ENCODE results near the gene POLD2. TPM values are rescaled to one million over a fixed set of nuclear protein-coding genes. Genes with fewer than 3 reads are reported as not detected.

Gene POLD2
- total and polyA plus RNA-seq, 7 experiments from 2014 or later = 55.1 to 118 (median 74.0) TPM

- Mint-ChIP-seq H3K27me3 (peaks cover 0 to 20% (median 0%) of the 10 kb centered on the region in 5 donors), H3K4me3 (no peak overlapping the region), H3K4me1 (peaks cover 2 to 9% (median 6%) of the 10 kb centered on the region in 7 donors), H3K27ac (no peak overlapping the region), H3K36me3 (peaks cover 0 to 3% (median 0%) of the 10 kb centered on the region in 5 donors), H3K9me3 (peaks cover 0 to 9% (median 0%) of the 10 kb centered on the region in 11 donors)
- Histone ChIP-seq H3K36me3 (ENCODE audit: control insufficient read depth in 2 of 3, insufficient read depth in 3 of 3, low read length in 3 of 3) (no peaks in the 10 kb centered on the region), H3K4me3 (ENCODE audit: low read length) (no peak overlapping the region), H3K27me3 (ENCODE audit: control insufficient read depth in 2 of 2, insufficient read depth in 2 of 2, low read length in 2 of 2) (no peaks in the 10 kb centered on the region), H3K4me1 (ENCODE audit: control insufficient read depth in 2 of 2, insufficient read depth in 2 of 2, low read length in 2 of 2) (no peaks in the 10 kb centered on the region), H3K9me3 (ENCODE audit: control insufficient read depth in 2 of 3, low read length in 3 of 3) (no peaks in the 10 kb centered on the region), H3K27ac (ENCODE audit: low read depth, low read length) (no peak overlapping the region)
- DNase-seq (no peak), ATAC-seq (no peak)
- intact Hi-C loops (cut with micrococcal nuclease) = no loop called here
- ChIA-PET POLR2A (no interaction called here), CTCF (no interaction called here)
Measured at GRCh38 chr7:44162785-44163395, 39.5 kb upstream of the POLD2 start.

GRCh38 chr7:44162179-44162578, 38.8 kb upstream of the POLD2 start:
- H3K4me1 ChIP-seq (ENCODE audit: control insufficient read depth in 2 of 2, insufficient read depth in 2 of 2, low read length in 2 of 2) = no peaks in the 10 kb centered on the region
- no peak overlapping the region for H3K27ac Mint-ChIP-seq
- H3K27me3 Mint-ChIP-seq = peaks cover 0 to 16% (median 0%) of the 10 kb centered on the region in 5 donors
- H3K9me3 ChIP-seq (ENCODE audit: control insufficient read depth in 2 of 3, low read length in 3 of 3) = no peaks in the 10 kb centered on the region
- POLR2A ChIA-PET = no interaction called here
- CTCF ChIA-PET = no interaction called here
- no peak overlapping the region for H3K4me3 ChIP-seq (ENCODE audit: low read length)
- no peaks in the 10 kb centered on the region for H3K27me3 ChIP-seq (ENCODE audit: control insufficient read depth in 2 of 2, insufficient read depth in 2 of 2, low read length in 2 of 2)
- DNase-seq (no peak), ATAC-seq (no peak)
- H3K4me3 Mint-ChIP-seq = no peak overlapping the region
- intact Hi-C loops (cut with micrococcal nuclease) = no loop called here
- peaks cover 0 to 2% (median 0%) of the 10 kb centered on the region in 7 donors for H3K4me1 Mint-ChIP-seq
- H3K27ac ChIP-seq (ENCODE audit: low read depth, low read length) = no peak overlapping the region
- H3K9me3 Mint-ChIP-seq = peaks cover 0 to 9% (median 0%) of the 10 kb centered on the region in 11 donors
- H3K36me3 Mint-ChIP-seq = peaks cover 0 to 3% (median 0%) of the 10 kb centered on the region in 5 donors
- H3K36me3 ChIP-seq (ENCODE audit: control insufficient read depth in 2 of 3, insufficient read depth in 3 of 3, low read length in 3 of 3) = no peaks in the 10 kb centered on the region

GRCh38 chr7:44161371-44161770, 38.0 kb upstream of the POLD2 start:
- ATAC-seq (no peak), DNase-seq (no peak)
- no peaks in the 10 kb centered on the region for H3K4me1 Mint-ChIP-seq
- H3K9me3 ChIP-seq (ENCODE audit: control insufficient read depth in 2 of 3, low read length in 3 of 3) = no peaks in the 10 kb centered on the region
- H3K27ac Mint-ChIP-seq = no peak overlapping the region
- ChIA-PET CTCF (no interaction called here), POLR2A (no interaction called here)
- no peak overlapping the region for H3K4me3 Mint-ChIP-seq
- intact Hi-C loops (cut with micrococcal nuclease) = no loop called here
- H3K36me3 Mint-ChIP-seq = peaks cover 0 to 3% (median 0%) of the 10 kb centered on the region in 5 donors
- no peak overlapping the region for H3K27ac ChIP-seq (ENCODE audit: low read depth, low read length)
- peaks cover 0 to 9% (median 0%) of the 10 kb centered on the region in 11 donors for H3K9me3 Mint-ChIP-seq
- H3K4me3 ChIP-seq (ENCODE audit: low read length) = no peak overlapping the region
- peaks cover 0 to 14% (median 0%) of the 10 kb centered on the region in 5 donors for H3K27me3 Mint-ChIP-seq
- H3K27me3 ChIP-seq (ENCODE audit: control insufficient read depth in 2 of 2, insufficient read depth in 2 of 2, low read length in 2 of 2) = no peaks in the 10 kb centered on the region
- H3K4me1 ChIP-seq (ENCODE audit: control insufficient read depth in 2 of 2, insufficient read depth in 2 of 2, low read length in 2 of 2) = no peaks in the 10 kb centered on the region
- H3K36me3 ChIP-seq (ENCODE audit: control insufficient read depth in 2 of 3, insufficient read depth in 3 of 3, low read length in 3 of 3) = no peaks in the 10 kb centered on the region

GRCh38 chr7:44159824-44160630, 36.7 kb upstream of the POLD2 start:
- H3K27me3 ChIP-seq (ENCODE audit: control insufficient read depth in 2 of 2, insufficient read depth in 2 of 2, low read length in 2 of 2) = no peaks in the 10 kb centered on the region
- H3K27ac ChIP-seq (ENCODE audit: low read depth, low read length) = no peak overlapping the region
- H3K9me3 ChIP-seq (ENCODE audit: control insufficient read depth in 2 of 3, low read length in 3 of 3) = no peaks in the 10 kb centered on the region
- Mint-ChIP-seq H3K36me3 (peaks cover 0 to 3% (median 0%) of the 10 kb centered on the region in 5 donors), H3K27me3 (peaks cover 0 to 14% (median 0%) of the 10 kb centered on the region in 5 donors), H3K4me1 (no peaks in the 10 kb centered on the region), H3K4me3 (no peak overlapping the region), H3K27ac (no peak overlapping the region), H3K9me3 (peaks cover 0 to 9% (median 0%) of the 10 kb centered on the region in 11 donors)
- no peak for DNase-seq
- ChIA-PET CTCF (no interaction called here), POLR2A (no interaction called here)
- intact Hi-C loops (cut with micrococcal nuclease) = no loop called here
- no peak for ATAC-seq
- H3K4me1 ChIP-seq (ENCODE audit: control insufficient read depth in 2 of 2, insufficient read depth in 2 of 2, low read length in 2 of 2) = no peaks in the 10 kb centered on the region
- H3K36me3 ChIP-seq (ENCODE audit: control insufficient read depth in 2 of 3, insufficient read depth in 3 of 3, low read length in 3 of 3) = no peaks in the 10 kb centered on the region
- H3K4me3 ChIP-seq (ENCODE audit: low read length) = no peak overlapping the region

GRCh38 chr7:44158873-44159631, 35.7 kb upstream of the POLD2 start:
- ATAC-seq (no peak), DNase-seq (no peak)
- H3K4me3 ChIP-seq (ENCODE audit: low read length) = no peak overlapping the region
- ChIA-PET CTCF (no interaction called here), POLR2A (no interaction called here)
- no peaks in the 10 kb centered on the region for H3K4me1 Mint-ChIP-seq
- H3K36me3 ChIP-seq (ENCODE audit: control insufficient read depth in 2 of 3, insufficient read depth in 3 of 3, low read length in 3 of 3) = no peaks in the 10 kb centered on the region
- peaks cover 0 to 3% (median 0%) of the 10 kb centered on the region in 11 donors for H3K9me3 Mint-ChIP-seq
- H3K9me3 ChIP-seq (ENCODE audit: control insufficient read depth in 2 of 3, low read length in 3 of 3) = no peaks in the 10 kb centered on the region
- intact Hi-C loops (cut with micrococcal nuclease) = no loop called here
- no peak overlapping the region for H3K4me3 Mint-ChIP-seq
- H3K27ac Mint-ChIP-seq = no peak overlapping the region
- H3K36me3 Mint-ChIP-seq = peaks cover 0 to 3% (median 0%) of the 10 kb centered on the region in 5 donors
- no peaks in the 10 kb centered on the region for H3K27me3 ChIP-seq (ENCODE audit: control insufficient read depth in 2 of 2, insufficient read depth in 2 of 2, low read length in 2 of 2)
- H3K4me1 ChIP-seq (ENCODE audit: control insufficient read depth in 2 of 2, insufficient read depth in 2 of 2, low read length in 2 of 2) = no peaks in the 10 kb centered on the region
- H3K27me3 Mint-ChIP-seq = peaks cover 0 to 8% (median 0%) of the 10 kb centered on the region in 5 donors
- no peak overlapping the region for H3K27ac ChIP-seq (ENCODE audit: low read depth, low read length)

- Mint-ChIP-seq H3K4me3 (no peak overlapping the region), H3K9me3 (no peaks in the 10 kb centered on the region), H3K36me3 (no peaks in the 10 kb centered on the region), H3K4me1 (no peaks in the 10 kb centered on the region), H3K27ac (no peak overlapping the region), H3K27me3 (peaks cover 0 to 4% (median 0%) of the 10 kb centered on the region in 5 donors)
- no peaks in the 10 kb centered on the region for H3K4me1 ChIP-seq (ENCODE audit: control insufficient read depth in 2 of 2, insufficient read depth in 2 of 2, low read length in 2 of 2)
- DNase-seq (no peak), ATAC-seq (no peak)
- H3K27me3 ChIP-seq (ENCODE audit: control insufficient read depth in 2 of 2, insufficient read depth in 2 of 2, low read length in 2 of 2) = no peaks in the 10 kb centered on the region
- no peaks in the 10 kb centered on the region for H3K36me3 ChIP-seq (ENCODE audit: control insufficient read depth in 2 of 3, insufficient read depth in 3 of 3, low read length in 3 of 3)
- CTCF ChIA-PET = no interaction called here
- POLR2A ChIA-PET = no interaction called here
- no peak overlapping the region for H3K27ac ChIP-seq (ENCODE audit: low read depth, low read length)
- H3K4me3 ChIP-seq (ENCODE audit: low read length) = no peak overlapping the region
- H3K9me3 ChIP-seq (ENCODE audit: control insufficient read depth in 2 of 3, low read length in 3 of 3) = no peaks in the 10 kb centered on the region
- intact Hi-C loops (cut with micrococcal nuclease) = no loop called here
Measured at GRCh38 chr7:44158096-44158872, 34.9 kb upstream of the POLD2 start.

Data from naive thymus-derived CD4-positive, alpha-beta T cell (primary cell).